Activated T-helper 1 cell treated with Interleukin-2 at 50 U/mL for 16 hours (primary cell): Measurements from ENCODE around the gene FILIP1.

Experiments
- DNase-seq: peaks from one replicate; pipeline ENCODE4 v3.0.0-alpha.2; 2020; ENCODE audit warnings: low read depth

Gene FILIP1

DNA sequence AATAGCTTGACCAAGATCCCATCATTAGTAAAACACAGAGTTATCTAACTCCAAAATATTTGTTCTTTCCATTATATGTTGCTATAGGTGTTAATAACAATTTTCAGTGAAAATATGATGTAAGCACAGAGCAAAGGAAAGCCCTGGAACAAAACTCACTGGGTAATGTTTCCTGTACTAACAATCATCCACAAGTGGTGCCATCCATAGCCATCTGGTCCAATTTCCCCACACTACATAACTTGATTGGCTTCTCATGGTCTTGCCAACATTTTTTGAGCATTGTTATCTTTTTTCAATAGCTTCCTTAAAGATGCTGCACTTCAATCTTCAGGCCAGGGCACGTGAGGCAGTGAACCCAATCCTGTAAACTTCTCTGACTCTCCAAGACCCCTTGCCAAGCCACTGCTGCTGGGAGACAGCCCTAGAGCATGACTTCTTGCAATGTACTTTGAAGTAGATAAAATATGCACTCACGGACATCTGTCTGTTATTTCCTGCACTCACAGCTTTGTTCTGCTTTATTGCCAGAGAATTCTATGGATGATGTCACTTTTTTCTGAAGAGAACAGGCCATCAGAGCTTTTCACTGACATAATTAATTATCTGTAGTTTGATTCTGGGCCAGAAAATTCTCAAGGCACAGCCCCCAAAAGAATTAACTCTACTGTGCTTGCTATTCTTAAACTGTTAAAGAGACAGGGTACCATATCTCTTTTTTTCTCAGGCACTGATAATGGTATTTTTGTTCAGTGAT lies 111.5 kb downstream of the FILIP1 start:
- no peak for DNase-seq

DNA sequence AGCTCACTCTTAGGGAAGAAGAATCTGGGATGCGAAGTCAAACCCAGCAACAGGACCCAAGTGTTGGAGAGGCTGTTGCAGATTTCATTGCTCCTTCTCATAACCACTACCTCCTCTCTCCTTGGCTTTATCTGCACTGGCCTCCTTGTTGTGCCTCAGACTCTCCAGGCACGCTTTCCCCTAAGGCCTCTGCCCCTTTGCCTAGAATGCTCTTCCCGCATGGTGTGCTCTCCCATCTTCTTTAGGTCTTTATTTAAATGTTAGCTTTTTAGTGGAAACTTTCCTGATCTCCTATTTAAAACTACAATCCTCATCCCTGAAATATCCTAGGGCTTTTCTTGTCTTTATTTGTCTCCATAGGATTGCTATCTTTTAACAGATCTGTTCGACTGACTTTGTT lies 114.1 kb downstream of the FILIP1 start:
- no peak for DNase-seq

GRCh38 chr6:75378101-75378500 lies 115.5 kb downstream of the FILIP1 start:
- DNase-seq, result no peak

DNA sequence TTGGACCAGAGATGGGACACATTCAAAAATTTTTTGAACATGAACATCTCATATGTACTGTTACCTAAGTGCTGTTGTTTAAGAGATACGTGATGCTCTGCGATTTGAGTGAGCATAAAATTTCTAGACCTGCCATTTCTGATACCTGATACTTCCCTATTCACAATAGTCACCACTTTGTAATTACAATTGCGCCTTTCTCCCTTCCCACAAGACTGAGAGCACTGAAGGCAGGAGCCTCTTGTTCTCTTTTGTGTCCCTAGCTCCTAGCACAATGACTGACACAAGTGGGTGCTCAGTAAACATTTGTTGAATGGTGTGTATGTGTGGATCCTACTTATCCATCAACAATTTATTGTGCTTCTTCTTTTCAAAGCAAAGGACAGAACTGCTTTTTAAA lies 116.2 kb downstream of the FILIP1 start:
- DNase-seq, result no peak

- DNase-seq, result no peak
These were observed 117.1 kb downstream of the FILIP1 start for GRCh38 chr6:75376347-75377024.

GRCh38 chr6:75374961-75375400 lies 118.6 kb downstream of the FILIP1 start:
- DNase-seq, result no peak

GRCh38 chr6:75372884-75373283 lies 120.7 kb downstream of the FILIP1 start:
- DNase-seq, result no peak

DNA sequence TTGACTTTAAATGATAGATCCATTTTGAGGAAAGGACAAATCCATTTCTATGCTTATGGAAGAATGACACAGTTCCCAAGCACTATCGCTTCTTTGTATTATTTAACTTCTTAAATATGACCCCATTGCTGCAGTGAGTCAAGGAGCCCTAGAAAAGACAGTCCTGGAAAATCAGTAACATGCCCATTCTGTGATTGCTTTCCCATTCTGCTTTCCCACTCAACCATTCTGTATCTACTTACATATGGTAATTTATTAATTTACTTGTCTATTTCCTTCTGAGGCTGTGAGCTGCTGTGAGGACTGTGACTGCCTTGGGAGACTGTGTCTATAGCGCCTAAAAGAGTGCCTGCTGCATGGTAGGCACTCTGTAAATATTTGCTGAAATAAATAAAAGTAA lies 123.6 kb downstream of the FILIP1 start:
- DNase-seq, result no peak

- DNase-seq, result no peak
These were observed 124.7 kb downstream of the FILIP1 start for GRCh38 chr6:75368864-75369402.

DNA sequence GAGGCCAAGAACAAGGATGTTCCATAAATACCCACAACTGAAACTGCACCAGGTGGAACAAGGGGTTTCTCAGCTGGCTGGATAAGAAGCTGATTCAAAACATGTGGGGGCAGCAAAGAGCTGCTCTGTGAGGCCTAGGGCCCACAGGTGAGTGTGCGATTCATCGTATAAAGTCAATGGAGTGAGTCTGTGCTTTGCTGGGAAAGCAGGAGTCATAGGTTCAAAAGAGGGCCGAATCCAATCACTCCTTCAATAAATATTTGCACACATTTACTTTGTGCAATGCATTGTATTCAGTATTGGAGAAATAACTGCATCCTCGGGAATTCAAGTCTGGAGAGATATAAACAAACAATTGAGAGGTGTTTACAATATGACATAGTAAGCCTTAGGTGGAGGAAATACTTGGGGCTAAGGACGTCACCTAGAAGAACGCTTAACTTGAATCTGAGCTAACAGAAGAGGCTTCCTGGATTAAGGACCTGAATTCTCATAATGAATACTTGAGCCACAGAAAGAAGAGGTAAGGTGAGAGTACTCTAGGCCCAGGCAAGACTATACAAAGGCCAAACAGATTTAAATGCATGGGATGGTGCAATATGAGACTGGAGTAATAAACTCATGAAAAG lies 125.3 kb downstream of the FILIP1 start:
- DNase-seq, result no peak

DNA sequence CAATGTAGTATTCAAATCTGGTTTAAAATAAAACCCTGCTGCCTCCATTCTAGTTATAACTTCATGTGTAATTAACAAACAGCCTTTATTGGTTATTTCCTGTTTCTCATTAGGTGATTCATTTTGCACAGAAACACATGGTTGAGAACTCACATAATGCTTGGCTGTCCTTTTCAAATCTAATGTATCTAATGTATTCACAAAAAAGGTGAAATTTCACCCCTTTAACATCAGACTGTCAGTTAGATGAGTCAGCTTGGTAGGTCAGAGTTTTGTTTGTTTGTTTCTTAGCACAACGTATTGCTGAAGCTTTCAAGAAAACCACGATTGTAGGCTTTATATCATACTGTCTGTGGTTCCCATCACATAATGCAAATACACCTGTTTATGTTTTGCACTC lies 130.3 kb downstream of the FILIP1 start:
- no peak for DNase-seq

DNA sequence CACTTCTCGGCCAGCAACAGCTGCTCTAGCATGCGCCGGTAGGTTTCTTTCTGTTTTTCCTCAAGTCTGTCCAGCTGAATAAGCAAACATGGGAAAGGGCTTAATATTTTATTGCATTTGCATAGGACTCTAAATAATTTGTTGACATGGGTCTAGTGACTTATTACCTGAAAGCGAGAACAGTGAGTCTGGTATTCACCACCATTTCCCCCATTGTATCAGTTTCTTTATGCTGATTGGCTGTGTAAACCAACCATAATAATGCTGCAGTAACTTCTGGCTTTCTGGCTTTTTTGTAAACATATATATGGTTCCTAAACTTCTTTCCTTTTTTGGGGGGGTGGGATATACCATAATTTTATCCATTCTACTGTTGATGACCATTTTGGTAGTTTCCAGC lies 140.0 kb downstream of the FILIP1 start:
- DNase-seq, result no peak

DNA sequence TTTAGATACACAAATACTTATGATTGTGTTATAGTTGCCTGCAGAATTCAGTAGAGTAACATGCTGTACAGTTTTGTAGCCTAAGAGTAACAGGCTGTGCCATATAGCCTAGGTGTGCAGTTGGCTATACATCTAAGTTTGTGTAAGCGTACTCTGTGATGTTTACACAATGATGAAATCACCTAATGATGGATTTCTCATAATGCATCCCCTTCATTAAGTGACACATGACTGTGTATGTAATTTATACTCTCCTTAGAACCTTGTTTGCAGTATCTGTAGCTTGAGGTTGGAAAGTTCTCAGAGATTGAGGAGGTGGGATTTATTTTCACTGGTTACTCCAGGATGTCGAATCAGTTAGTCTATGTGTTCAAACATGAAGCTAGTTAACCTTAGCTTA lies 142.0 kb downstream of the FILIP1 start:
- no peak for DNase-seq

- no peak for DNase-seq
These were observed 142.8 kb downstream of the FILIP1 start for GRCh38 chr6:75350808-75351207.

DNA sequence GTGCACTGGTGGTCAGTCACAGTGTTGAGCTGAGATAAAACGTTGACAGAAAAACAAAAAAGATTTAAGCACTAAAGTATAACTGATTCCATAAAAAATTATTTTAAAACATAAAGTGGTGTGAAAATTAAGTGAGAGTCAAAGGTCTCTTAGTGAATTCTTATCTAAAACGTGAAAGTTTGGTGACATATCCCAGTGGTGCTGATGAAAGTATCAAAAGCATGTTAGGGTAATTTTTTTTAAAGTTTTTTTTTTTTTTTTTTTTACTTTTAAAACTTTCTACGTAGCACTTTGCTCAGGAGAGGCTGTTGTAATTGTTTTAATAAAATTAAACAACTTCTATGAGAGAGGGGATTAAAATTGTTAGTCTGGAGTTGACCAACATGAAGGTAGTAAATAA lies 143.4 kb downstream of the FILIP1 start:
- no peak for DNase-seq

DNA sequence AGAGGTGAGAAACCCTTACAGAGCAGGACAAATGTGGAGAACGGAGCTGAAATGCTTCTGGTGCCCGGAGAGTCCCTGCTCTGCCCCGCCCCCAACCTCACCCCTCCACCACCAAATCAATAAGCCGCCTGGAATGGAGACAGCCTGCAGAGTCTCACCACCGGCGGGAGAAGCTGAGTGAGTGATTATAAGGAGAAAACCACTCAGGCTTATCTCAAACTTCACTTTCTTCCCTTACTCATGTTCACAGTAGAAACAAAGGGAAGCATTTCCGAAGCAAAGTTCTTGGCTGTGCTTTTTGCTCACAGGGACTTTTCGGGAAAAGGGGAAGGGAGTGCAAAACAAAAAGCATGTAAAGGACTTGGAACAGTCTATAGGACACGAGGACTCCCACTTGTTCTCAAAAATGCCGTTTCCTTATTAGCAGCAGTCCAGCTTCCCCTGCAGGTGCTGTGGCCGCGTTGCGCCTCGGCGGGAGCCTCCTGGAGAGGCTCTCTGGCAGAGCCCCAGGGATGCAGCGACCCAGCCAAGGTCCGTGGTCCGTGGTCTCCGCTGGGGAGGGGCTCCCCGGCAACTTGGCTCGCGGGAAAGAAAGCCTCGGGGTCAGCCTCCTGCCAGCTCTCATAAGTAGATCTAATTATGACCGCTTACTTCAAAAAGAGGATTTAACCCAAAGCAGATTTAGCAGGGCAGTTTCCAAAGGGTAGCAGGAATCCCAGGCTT lies 144.2 kb downstream of the FILIP1 start:
- no peak for DNase-seq

DNA sequence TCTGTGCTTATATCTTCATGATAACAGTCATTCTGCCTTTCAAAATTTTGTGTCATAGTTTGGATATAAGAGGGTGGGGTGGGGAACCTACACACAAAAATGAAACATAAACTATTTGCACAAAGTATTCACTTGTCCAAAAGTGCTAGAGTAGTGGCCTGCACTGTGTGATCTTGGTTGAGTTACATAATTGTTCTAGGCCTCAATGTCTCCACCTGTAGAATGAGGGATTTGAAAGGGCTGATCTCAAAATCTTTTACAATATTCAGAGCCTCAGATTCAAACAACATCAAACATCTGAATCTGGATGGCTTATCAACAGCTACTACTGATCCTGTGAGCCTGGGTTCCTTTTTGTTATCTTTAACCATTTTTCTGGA lies 144.7 kb downstream of the FILIP1 start:
- no peak for DNase-seq

DNA sequence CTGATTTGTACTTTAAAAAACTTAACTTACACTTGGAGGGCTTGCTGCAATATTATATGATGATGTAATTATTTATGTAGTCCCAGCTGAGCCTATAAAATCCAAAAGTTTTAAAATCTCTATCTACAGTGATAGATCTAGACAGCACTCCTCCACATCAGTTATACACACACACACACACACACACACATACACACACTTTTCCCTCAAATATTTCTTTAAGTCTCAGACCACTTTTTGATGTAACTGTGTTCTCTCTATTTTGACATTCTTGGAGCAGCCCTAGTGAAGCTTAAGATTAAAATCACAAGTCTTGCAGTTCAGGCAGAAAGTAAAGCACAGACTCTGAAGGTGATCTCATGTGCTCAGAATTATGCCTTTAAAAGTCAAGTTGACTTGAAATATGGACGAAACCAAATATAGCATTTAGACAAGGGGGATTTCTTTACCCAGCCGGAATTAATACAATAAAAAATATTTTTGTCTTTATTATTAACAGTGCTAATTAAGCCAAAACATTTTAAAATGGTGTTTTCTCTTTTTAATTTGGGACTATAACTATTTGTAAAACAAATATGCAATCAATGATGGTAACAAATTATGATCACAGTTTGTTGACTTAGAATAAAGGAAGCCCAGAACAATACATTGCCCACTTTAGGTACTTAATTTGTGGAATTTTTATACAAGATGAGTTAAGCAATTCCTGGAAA lies 145.5 kb downstream of the FILIP1 start:
- DNase-seq, result no peak

- no peak for DNase-seq
These were observed 148.2 kb downstream of the FILIP1 start for GRCh38 chr6:75345413-75345812.

DNA sequence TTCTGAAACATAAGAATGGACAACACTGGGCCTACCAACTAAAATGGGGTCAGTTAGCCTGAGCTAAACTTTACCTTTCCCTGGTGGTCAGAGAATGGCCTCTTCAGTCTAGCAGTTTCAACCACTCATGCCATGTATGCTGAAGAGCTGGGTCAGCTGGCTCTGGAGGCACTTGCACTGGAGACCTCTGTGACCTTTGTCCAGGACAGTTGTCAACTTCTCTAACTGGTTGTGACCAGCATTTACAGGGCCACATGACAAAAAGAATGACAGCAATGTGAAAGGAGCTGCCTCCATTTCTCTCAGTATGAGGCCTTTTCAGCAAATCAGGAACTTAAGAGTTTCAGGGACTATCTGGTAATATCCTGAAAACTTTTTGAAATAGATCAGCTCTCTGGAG lies 149.1 kb downstream of the FILIP1 start:
- DNase-seq, result no peak

DNA sequence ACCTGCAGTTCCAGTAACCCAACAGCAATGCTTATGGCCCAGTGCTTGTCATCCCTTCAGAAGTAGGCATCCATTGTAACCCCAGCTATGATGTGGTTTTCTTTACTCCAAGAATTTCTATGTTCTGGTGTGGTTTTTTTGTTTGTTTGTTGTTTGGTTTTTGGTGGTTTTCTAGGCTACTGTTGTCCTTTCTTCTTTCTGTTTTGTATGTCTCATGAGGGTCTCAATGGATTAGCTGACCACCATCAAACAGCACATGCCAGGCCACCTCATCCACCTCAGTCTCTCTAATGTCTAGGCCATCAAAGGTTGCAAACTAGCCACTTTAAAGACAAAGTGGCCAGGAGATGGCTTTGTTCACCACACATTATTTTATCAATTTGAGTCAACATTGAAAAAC lies 149.6 kb downstream of the FILIP1 start:
- no peak for DNase-seq
